Breast epithelium (tissue), 3 donors: Measurements from ENCODE around the gene KCTD16.

Experiments used
- CTCF ChIP-seq, 3 donors: fragments of 450-650 bp; IDR thresholded peaks; one replicate each; pipeline ENCODE4 v1.5.1; 2016 to 2017; ENCODE audit warnings: antibody characterized with exemption in 3 of 3, mild to moderate bottlenecking in 3 of 3, moderate library complexity in 3 of 3
- POLR2A ChIP-seq: fragments of 450-650 bp; IDR thresholded peaks from one replicate; pipeline ENCODE4 v1.6.1; 2016; ENCODE audit warnings: antibody characterized with exemption, mild to moderate bottlenecking, moderate library complexity
- POLR2AphosphoS5 ChIP-seq, 3 donors: sonication (generic); formaldehyde crosslinking; IDR thresholded peaks; one replicate each; pipeline ENCODE4 v1.6.1; 2017; ENCODE audit warnings: antibody characterized with exemption in 3 of 3

DNA sequence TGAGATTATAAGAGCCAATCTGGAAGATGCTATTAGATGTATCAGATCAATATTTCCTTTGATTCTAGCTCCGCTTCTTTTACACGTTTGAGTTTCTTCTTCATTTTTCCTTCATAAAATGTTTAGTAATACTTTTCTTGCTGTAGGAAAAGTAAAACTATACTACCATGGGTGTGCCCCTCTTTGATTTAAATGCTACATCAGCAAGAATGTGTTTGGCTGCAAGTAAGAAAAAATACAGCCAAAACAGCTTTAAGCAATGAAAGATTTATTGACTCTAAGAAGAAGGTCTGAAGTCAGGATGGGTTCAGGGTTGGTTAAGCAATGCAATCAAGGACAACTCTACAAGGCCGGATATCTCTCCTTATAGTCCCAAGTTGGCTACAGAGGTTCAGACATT lies 126.4 kb downstream of the KCTD16 start:
- TF ChIP-seq POLR2AphosphoS5 (IDR thresholded peaks at IDR 0.05) = no peak
- no peak for TF ChIP-seq CTCF (IDR thresholded peaks at IDR 0.05)
- TF ChIP-seq POLR2A = no peak
